SK-N-MC (cell line): ENCODE data around the gene NOC2L.

Source experiments
- DNase-seq: peaks from one replicate; pipeline ENCODE4 v3.0.0-alpha.2; 2011; ENCODE audit warnings: low read depth, low spot score
- H3K27ac ChIP-seq: fragments of 200-600 bp; sonication (generic); 2 replicates; pipeline ENCODE4 v1.5.1; 2016; ENCODE audit warnings: mixed run types
- H3K36me3 ChIP-seq: fragments of 200-600 bp; sonication (generic); 2 replicates; pipeline ENCODE4 v1.6.1; 2017; ENCODE audit warnings: antibody characterized with exemption, low read length, mixed read lengths; ENCODE audit not compliant: insufficient read depth
- H3K4me3 ChIP-seq: fragments of 200-600 bp; sonication (generic); 2 replicates; pipeline ENCODE4 v1.5.1; 2016
- H3K9ac ChIP-seq: fragments of 200-600 bp; sonication (generic); 2 replicates; pipeline ENCODE4 v1.8.0; 2017; ENCODE audit warnings: mixed run types, mixed read lengths; ENCODE audit not compliant: insufficient read length
- H3K9me3 ChIP-seq: fragments of 200-600 bp; sonication (generic); 2 replicates; pipeline ENCODE4 v1.6.1; 2017; ENCODE audit warnings: low read depth, mild to moderate bottlenecking, antibody characterized with exemption, low read length, moderate library complexity, mixed read lengths
- EZH2 ChIP-seq: fragments of 200-600 bp; sonication (generic); IDR thresholded peaks from one replicate; pipeline ENCODE4 v1.6.1; 2017; ENCODE audit warnings: antibody characterized with exemption
- FOXP2 ChIP-seq: optimal IDR thresholded peaks from 2 replicates; pipeline ENCODE3; 2011; ENCODE audit warnings: mild to moderate bottlenecking, moderate library complexity; ENCODE audit not compliant: insufficient read depth; ENCODE audit errors: extremely low read length, control extremely low read depth
- POLR2AphosphoS5 ChIP-seq: IDR thresholded peaks from 2 replicates; pipeline ENCODE4 v1.6.1; 2012; ENCODE audit warnings: mild to moderate bottlenecking, low read depth, low read length, borderline replicate concordance

NOC2L gene

DNA sequence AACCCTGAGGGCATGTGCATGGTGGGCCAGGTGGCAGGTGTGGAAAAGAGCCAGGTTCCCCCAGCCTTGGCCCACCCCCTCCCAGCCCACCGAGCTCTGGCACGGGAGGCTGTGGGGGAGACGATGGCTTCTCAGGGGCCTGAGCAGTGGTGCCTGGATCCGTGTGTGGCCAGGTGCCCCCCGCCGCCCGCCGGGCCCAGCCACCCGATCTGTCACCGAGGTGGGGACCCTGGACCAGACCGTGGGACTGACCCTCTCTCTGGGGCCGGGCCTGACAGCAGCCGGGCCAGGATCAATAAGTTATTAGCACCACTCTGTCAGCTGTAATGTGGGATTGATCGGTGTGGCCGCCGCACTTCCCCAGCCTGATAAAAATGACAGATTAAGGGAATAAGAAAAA lies 21.5 kb downstream of the NOC2L start:
- H3K27ac ChIP-seq, result peak overlapping the region; percentile 35; the same call in 1 of the 2 replicates
- H3K36me3 ChIP-seq, result no peaks in the 10 kb centered on the region; the same call in 1 of the 2 replicates
- H3K9me3 ChIP-seq, result no peaks in the 10 kb centered on the region
- no peak overlapping the region for H3K9ac ChIP-seq
- H3K4me3 ChIP-seq, result no peak overlapping the region
- TF ChIP-seq FOXP2 (no peak), POLR2AphosphoS5 (peak; percentile 15; the same call in 1 of the 2 replicates)
- no peak for DNase-seq

DNA sequence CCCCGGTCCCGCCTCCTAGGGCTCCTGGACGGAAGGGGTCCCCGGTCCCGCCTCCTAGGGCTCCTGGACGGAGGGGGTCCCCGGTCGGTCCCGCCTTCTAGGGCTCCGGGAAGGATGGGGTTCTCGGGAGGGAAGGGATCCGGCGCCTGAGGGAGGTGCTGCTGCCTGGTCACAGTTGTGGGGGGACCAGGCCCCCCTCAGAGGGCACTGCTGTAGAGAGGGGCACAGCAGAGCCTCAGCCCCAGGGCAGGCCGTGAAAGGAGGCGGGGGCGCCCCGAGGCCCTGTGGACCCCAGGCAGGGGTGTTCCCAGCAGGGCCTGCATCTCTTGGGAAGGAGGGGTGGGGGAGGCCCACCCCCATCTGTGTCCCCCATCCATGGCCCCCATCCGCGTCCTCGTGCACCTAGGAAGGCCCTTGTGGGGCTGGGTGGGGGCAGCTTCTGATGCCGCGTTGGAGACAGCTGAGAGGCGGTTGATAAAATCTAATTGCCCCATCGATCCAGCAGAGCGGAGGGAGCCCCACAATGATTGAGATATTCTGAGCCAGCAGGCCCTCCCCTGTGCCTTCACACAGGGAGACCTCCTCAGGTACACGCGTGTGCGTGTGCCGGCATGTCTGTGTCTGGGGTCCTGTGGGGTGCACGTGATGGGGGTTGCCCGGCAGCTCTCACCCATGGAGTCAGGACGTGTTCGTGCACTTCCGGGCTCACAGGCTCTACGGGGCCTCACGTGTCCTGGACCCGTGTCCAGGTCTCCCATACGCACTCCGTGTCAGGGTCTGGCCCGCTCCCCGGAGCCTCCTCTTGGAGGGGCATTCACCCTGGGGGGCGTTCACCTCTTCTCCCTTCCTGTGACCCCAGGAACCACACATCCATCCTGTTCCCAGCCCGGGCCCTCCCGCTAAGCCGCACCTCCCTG lies 22.4 kb downstream of the NOC2L start:
- Histone ChIP-seq H3K9me3 (no peaks in the 10 kb centered on the region), H3K36me3 (no peaks in the 10 kb centered on the region; the same call in 1 of the 2 replicates), H3K4me3 (peak overlapping the region; percentile 66), H3K9ac (no peak overlapping the region), H3K27ac (peak overlapping the region; percentile 76)
- TF ChIP-seq POLR2AphosphoS5 (0 out of 2 replicates have a peak, but pooled peaks have one; percentile 2), EZH2 (no peak), FOXP2 (no peak)
- no peak for DNase-seq

DNA sequence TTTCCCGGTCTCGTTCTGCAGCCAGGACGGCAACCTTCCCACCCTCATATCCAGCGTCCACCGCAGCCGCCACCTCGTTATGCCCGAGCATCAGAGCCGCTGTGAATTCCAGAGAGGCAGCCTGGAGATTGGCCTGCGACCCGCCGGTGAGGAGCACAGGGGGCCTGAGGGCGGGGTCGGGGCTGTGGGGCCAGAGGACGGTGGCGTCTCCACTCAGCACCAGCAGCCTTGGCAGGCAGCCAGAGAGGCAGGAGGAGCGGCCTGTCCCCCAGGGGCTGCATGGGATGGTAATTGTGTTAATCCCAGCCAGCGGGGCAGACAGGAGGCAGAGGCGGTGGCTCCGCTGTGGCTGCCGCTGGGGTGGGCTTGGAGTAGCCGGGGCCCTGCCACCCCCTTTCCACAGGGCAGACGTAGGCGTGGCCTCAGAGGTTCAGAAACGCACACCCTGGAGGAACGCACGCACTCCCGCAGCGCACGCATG lies 23.3 kb downstream of the NOC2L start:
- Histone ChIP-seq H3K9me3 (no peaks in the 10 kb centered on the region), H3K9ac (no peak overlapping the region), H3K4me3 (peak overlapping the region; percentile 66), H3K36me3 (peaks cover under 1% of the 10 kb centered on the region; the same call in 1 of the 2 replicates), H3K27ac (peak overlapping the region; percentile 76)
- no peak for TF ChIP-seq FOXP2
- TF ChIP-seq EZH2, result no peak
- peak; percentile 66 for TF ChIP-seq POLR2AphosphoS5
- DNase-seq, result no peak

DNA sequence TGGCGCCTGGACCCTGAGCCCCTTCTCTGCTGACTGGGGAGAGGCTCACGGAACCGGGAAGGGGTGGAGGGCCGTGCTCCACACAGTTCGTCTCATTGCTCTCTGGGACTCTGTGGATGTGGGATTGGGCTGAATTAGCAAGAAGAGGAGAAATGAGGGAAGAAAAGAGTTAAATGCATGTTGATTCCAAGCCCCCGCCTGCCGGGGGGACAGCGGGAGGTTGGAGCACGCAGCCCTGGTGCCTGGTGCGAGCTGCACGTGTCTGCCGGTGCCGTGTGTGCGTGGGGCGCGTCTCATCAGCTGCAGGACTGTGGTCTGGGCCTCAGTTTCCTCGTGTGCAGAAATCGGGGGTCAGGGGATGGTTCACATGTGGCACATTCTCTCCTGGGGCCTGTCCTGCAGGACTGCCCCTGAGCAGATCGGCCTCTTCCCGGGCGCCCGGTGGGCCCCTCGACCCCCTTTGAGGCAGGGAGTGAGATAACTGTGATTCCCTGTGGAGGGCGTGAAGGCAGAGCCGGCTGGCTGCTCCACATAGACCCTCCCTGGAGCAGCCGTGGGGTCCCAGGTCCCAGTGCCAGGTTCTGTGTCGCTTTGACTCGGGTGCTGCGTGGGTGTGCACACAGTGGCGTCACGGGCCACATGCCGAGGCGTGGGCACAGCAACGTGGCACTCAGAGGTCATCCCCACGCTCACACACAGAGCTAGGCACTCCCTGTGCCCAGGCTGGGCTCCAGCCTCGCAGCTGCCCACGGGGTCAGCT lies 23.9 kb downstream of the NOC2L start:
- H3K27ac ChIP-seq, result peak overlapping the region; percentile 76
- no peak for DNase-seq
- peak overlapping the region; percentile 66 for H3K4me3 ChIP-seq
- H3K9me3 ChIP-seq, result no peaks in the 10 kb centered on the region
- H3K9ac ChIP-seq, result no peak overlapping the region
- H3K36me3 ChIP-seq, result peaks cover 6% of the 10 kb centered on the region; the same call in 1 of the 2 replicates
- no peak for TF ChIP-seq FOXP2

DNA sequence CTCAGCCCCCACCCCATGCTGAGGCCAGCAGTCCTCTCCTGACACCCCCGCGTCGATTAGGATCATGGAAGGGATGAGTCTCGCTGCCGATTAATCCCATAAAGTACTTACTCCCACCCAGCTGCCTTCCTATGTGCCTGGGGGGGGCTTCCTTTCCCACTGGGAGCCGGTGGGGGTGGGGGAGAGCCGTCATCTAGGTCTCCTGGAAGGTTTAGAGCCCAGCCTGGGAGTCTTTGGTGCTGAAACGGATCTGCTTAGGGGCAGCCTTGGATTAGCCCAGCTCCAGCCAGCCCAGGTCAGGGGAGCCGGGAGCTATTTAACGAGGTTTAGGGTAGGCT lies 25.5 kb downstream of the NOC2L start:
- TF ChIP-seq EZH2, result no peak
- no peak for TF ChIP-seq FOXP2
- TF ChIP-seq POLR2AphosphoS5, result no peak
- Histone ChIP-seq H3K36me3 (peaks cover 9% of the 10 kb centered on the region; the same call in 1 of the 2 replicates), H3K9me3 (no peaks in the 10 kb centered on the region), H3K9ac (no peak overlapping the region), H3K4me3 (peak overlapping the region; percentile 28; the same call in 1 of the 2 replicates), H3K27ac (peak overlapping the region; percentile 38; the same call in 1 of the 2 replicates)
- DNase-seq, result no peak

DNA sequence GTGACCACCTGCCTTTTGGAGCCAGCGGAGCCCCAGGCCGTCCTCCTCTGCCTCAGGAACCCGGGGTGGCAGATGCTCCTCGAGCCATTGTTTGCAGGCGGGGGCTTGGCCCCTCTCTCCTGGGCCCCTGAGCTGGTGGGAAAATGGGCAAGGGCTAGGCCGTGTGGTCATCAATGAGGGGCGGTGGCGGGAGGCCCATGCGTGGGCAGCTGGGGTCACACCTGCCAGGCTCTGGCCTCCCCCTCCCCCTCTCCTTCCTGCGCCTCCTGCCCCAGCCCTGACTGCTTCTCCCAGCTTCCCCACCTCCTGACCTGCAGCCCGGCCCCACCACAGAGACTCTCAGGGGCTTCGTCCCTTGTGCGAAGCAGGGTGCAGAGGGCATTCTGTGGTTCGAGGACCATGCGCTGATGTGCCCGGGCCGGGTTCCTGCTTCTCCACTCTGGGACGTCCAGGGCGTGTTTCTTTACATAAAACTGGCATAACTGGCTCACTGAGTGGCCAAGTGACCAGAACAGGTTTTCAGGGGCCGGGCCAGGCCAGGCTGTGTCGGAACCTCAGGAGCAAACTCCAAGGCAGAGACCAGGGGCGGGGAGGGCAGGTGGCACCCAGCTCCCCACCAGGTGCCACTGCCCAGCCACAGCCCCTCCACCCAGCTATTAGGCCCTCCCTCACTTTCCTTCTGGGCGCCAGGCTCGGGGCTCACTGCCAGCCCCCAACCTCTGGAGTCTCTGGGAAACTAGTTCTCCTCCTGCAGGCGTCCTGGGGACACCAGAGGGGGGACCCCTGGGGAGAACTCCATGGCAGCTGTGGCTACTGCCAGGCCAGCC lies 26.1 kb downstream of the NOC2L start:
- peak overlapping the region; percentile 58; the same call in 1 of the 2 replicates for H3K27ac ChIP-seq

DNA sequence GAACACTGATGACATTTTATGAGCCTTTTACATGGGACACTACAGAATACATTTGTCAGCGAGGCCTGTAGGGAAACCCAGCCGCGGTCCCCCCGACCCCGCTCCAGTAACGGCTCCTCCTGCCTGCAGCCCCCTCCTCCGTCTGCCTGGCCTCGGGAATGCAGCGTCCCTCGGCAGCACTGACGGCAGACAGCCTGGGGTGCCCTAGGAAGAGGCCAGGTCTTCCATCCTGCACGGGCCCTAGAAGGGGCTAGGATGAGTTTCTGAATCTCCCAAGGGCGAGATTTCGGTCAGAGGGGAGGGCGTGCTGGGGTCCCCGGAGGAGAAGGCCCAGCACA lies 26.9 kb downstream of the NOC2L start:
- peaks cover 9% of the 10 kb centered on the region; the same call in 1 of the 2 replicates for H3K36me3 ChIP-seq
- TF ChIP-seq POLR2AphosphoS5 (peak; percentile 9; the same call in 1 of the 2 replicates), EZH2 (no peak)
- no peak for DNase-seq
- no peak overlapping the region for H3K4me3 ChIP-seq
- H3K27ac ChIP-seq, result peak overlapping the region; percentile 58
- H3K9me3 ChIP-seq, result no peaks in the 10 kb centered on the region
- no peak overlapping the region for H3K9ac ChIP-seq

More for the DNA sequence above, 26.1 kb downstream of the NOC2L start:
- no peaks in the 10 kb centered on the region for H3K9me3 ChIP-seq
- peak overlapping the region; percentile 28; the same call in 1 of the 2 replicates for H3K4me3 ChIP-seq
- DNase-seq, result no peak
- H3K36me3 ChIP-seq, result peaks cover 9% of the 10 kb centered on the region; the same call in 1 of the 2 replicates
- TF ChIP-seq POLR2AphosphoS5, result no peak; the same call in 1 of the 2 replicates
- no peak for TF ChIP-seq FOXP2
- TF ChIP-seq EZH2, result no peak
- H3K9ac ChIP-seq, result no peak overlapping the region
